Body of pancreas (tissue), 4 donors: Measurements from ENCODE around the gene TEX9.

ENCODE experiments used
- POLR2A ChIP-seq, 3 donors: fragments of 450-650 bp; IDR thresholded peaks; one replicate each; pipeline ENCODE4 v1.6.1; 2016; ENCODE audit warnings: antibody characterized with exemption in 3 of 3, mild to moderate bottlenecking in 2 of 3
- TF ChIP-seq, protein P1 (sequence below), 7 experiments: fragments of 450-650 bp in 4 of 7; fragments of 200-600 bp in 3 of 7; sonication (generic) in 3 of 7; IDR thresholded peaks; one replicate each; pipeline ENCODE4 v1.5.1; 2016 to 2019; ENCODE audit warnings: antibody characterized with exemption in 7 of 7

DNA sequence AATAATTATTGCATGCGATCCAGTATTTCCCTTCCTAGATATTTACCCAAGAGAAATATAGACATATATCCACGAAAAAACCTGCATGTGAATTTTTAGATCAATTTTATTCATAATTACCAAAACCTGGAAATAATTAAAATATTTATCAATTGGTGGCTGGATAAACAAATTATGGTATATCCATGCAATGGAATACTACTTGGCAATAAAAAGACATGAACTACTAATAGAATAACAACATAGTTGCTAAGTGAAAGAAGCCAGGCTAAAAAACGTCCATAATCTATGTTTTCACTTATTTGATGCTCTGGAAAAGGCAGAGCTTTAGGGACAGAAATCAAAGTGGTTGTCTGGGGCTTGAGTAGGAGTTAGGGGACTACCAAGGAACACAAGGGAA is 20.7 kb downstream of the TEX9 start:
- TF ChIP-seq, protein P1, sequence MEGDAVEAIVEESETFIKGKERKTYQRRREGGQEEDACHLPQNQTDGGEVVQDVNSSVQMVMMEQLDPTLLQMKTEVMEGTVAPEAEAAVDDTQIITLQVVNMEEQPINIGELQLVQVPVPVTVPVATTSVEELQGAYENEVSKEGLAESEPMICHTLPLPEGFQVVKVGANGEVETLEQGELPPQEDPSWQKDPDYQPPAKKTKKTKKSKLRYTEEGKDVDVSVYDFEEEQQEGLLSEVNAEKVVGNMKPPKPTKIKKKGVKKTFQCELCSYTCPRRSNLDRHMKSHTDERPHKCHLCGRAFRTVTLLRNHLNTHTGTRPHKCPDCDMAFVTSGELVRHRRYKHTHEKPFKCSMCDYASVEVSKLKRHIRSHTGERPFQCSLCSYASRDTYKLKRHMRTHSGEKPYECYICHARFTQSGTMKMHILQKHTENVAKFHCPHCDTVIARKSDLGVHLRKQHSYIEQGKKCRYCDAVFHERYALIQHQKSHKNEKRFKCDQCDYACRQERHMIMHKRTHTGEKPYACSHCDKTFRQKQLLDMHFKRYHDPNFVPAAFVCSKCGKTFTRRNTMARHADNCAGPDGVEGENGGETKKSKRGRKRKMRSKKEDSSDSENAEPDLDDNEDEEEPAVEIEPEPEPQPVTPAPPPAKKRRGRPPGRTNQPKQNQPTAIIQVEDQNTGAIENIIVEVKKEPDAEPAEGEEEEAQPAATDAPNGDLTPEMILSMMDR (IDR thresholded peaks at IDR 0.05) = no peak
- TF ChIP-seq POLR2A (IDR thresholded peaks at IDR 0.05) = no peak
